Measurements from ENCODE around the gene ELFN1. TPM values are rescaled to one million over a fixed set of nuclear protein-coding genes. Genes with fewer than 3 reads are reported as not detected.

The ELFN1 gene
- total RNA-seq, 1 donor from 2014 or later, result 4.3 TPM

GRCh38 chr7:1679326-1679965, 9.4 kb downstream of the ELFN1 start:
- DNase-seq, result no peak
- intact Hi-C loops (cut with DNase I), result no loop called here
- ATAC-seq, result no peak
- no peak overlapping the region for H3K27ac ChIP-seq
- no peaks in the 10 kb centered on the region for H3K4me1 ChIP-seq
- peaks cover 20% of the 10 kb centered on the region for H3K27me3 ChIP-seq
- no peaks in the 10 kb centered on the region for H3K36me3 ChIP-seq
- no peak overlapping the region for H3K4me3 ChIP-seq
- TF ChIP-seq CTCF (IDR thresholded peaks at IDR 0.05), result no peak
- H3K9me3 ChIP-seq, result peaks cover 5% of the 10 kb centered on the region

- TF ChIP-seq CTCF (IDR thresholded peaks at IDR 0.05), result no peak
- H3K9me3 ChIP-seq, result peaks cover 12% of the 10 kb centered on the region
- no peaks in the 10 kb centered on the region for H3K4me1 ChIP-seq
- no peaks in the 10 kb centered on the region for H3K36me3 ChIP-seq
- DNase-seq, result no peak
- peaks cover 13% of the 10 kb centered on the region for H3K27me3 ChIP-seq
- intact Hi-C loops (cut with DNase I), result no loop called here
- H3K4me3 ChIP-seq, result no peak overlapping the region
- no peak for ATAC-seq
- H3K27ac ChIP-seq, result no peak overlapping the region
Measured at GRCh38 chr7:1679966-1680730, 10.1 kb downstream of the ELFN1 start.

- no peak for TF ChIP-seq CTCF (IDR thresholded peaks at IDR 0.05)
- DNase-seq (no peak), ATAC-seq (no peak)
- H3K4me1 ChIP-seq, result no peaks in the 10 kb centered on the region
- no peak overlapping the region for H3K4me3 ChIP-seq
- intact Hi-C loops (cut with DNase I), result no loop called here
- H3K27me3 ChIP-seq, result peaks cover 10% of the 10 kb centered on the region
- peaks cover 15% of the 10 kb centered on the region for H3K9me3 ChIP-seq
- no peaks in the 10 kb centered on the region for H3K36me3 ChIP-seq
- H3K27ac ChIP-seq, result no peak overlapping the region
Measured at GRCh38 chr7:1681581-1681980, 11.5 kb downstream of the ELFN1 start.

GRCh38 chr7:1685000-1685624, 15.0 kb downstream of the ELFN1 start:
- intact Hi-C loops (cut with DNase I), result no loop called here

GRCh38 chr7:1688542-1688941, 18.5 kb downstream of the ELFN1 start:
- intact Hi-C loops (cut with DNase I), result no loop called here

More at GRCh38 chr7:1685000-1685624, 15.0 kb downstream of the ELFN1 start:
- DNase-seq, result no peak
- no peak for ATAC-seq
- TF ChIP-seq CTCF (IDR thresholded peaks at IDR 0.05), result no peak
- Histone ChIP-seq H3K36me3 (no peaks in the 10 kb centered on the region), H3K27me3 (peaks cover 8% of the 10 kb centered on the region), H3K4me1 (no peaks in the 10 kb centered on the region), H3K4me3 (no peak overlapping the region), H3K9me3 (peaks cover 15% of the 10 kb centered on the region), H3K27ac (no peak overlapping the region)

More at GRCh38 chr7:1688542-1688941, 18.5 kb downstream of the ELFN1 start:
- H3K36me3 ChIP-seq, result no peaks in the 10 kb centered on the region
- ATAC-seq (no peak), DNase-seq (no peak)
- no peak for TF ChIP-seq CTCF (IDR thresholded peaks at IDR 0.05)
- no peaks in the 10 kb centered on the region for H3K4me1 ChIP-seq
- H3K27ac ChIP-seq, result no peak overlapping the region
- H3K27me3 ChIP-seq, result peaks cover 8% of the 10 kb centered on the region
- H3K4me3 ChIP-seq, result no peak overlapping the region
- H3K9me3 ChIP-seq, result peaks cover 15% of the 10 kb centered on the region
